ENCODE measurements around the gene SLC9A3. TPM values are rescaled to one million over a fixed set of nuclear protein-coding genes. Genes with fewer than 3 reads are reported as not detected.
"Not testable (repeated sequence)": the region's sequence is repeated elsewhere in the genome, so short reads cannot be mapped to it uniquely, and the experiment has no call there.

SLC9A3 gene
- polyA plus RNA-seq, 10 donors, result 1.3 to 3.3 (median 1.9) TPM

- no peak for DNase-seq
Measured at GRCh38 chr5:509611-510185, 14.6 kb downstream of the SLC9A3 start.

- not testable (repeated sequence) for DNase-seq
Measured at GRCh38 chr5:507986-508575, 16.2 kb downstream of the SLC9A3 start.

GRCh38 chr5:505951-506525, 18.2 kb downstream of the SLC9A3 start:
- no peak for DNase-seq

GRCh38 chr5:504326-505154, 19.7 kb downstream of the SLC9A3 start:
- DNase-seq, result no peak

GRCh38 chr5:502325-503079, 21.7 kb downstream of the SLC9A3 start:
- no peak for DNase-seq

GRCh38 chr5:501831-502184, 22.4 kb downstream of the SLC9A3 start:
- DNase-seq, result no peak

- no peak for DNase-seq
Measured at GRCh38 chr5:501105-501830, 23.0 kb downstream of the SLC9A3 start.

GRCh38 chr5:500491-500890, 23.8 kb downstream of the SLC9A3 start:
- no peak for DNase-seq

- DNase-seq, result no peak
Measured at GRCh38 chr5:499233-500209, 24.7 kb downstream of the SLC9A3 start.

- DNase-seq, result no peak
Measured at GRCh38 chr5:497871-498509, 26.3 kb downstream of the SLC9A3 start.

GRCh38 chr5:497090-497700, 27.1 kb downstream of the SLC9A3 start:
- DNase-seq, result no peak

GRCh38 chr5:496028-496427, 28.2 kb downstream of the SLC9A3 start:
- no peak for DNase-seq

GRCh38 chr5:494667-495255, 29.5 kb downstream of the SLC9A3 start:
- no peak for DNase-seq

- DNase-seq, result no peak
Measured at GRCh38 chr5:493758-494157, 30.5 kb downstream of the SLC9A3 start.

GRCh38 chr5:493119-493701, 31.0 kb downstream of the SLC9A3 start:
- DNase-seq, result peak in 2 of 3 donors; percentile 18 to 49

GRCh38 chr5:492314-492893, 31.8 kb downstream of the SLC9A3 start:
- no peak for DNase-seq

- DNase-seq, result no peak
Measured at GRCh38 chr5:491856-492155, 32.4 kb downstream of the SLC9A3 start.

Data from muscle of back (tissue), 11 donors.